Midbrain (tissue), 1 donor: Measurements from ENCODE around the gene CEP72.
"Not testable (repeated sequence)": the region's sequence is repeated elsewhere in the genome, so short reads cannot be mapped to it uniquely, and the experiment has no call there.

Source experiments
- DNase-seq: peaks from one replicate; lab custom pipeline; 2025; lab: John Stamatoyannopoulos, UW

Gene CEP72

GRCh38 chr5:673161-673830 is 61.2 kb downstream of the CEP72 start:
- DNase-seq: no peak

GRCh38 chr5:673831-674629 is 61.9 kb downstream of the CEP72 start:
- DNase-seq: no peak

GRCh38 chr5:674630-675011 is 62.5 kb downstream of the CEP72 start:
- DNase-seq: no peak

- no peak for DNase-seq
These were observed 63.2 kb downstream of the CEP72 start for GRCh38 chr5:675111-675870.

- DNase-seq: no peak
These were observed 63.9 kb downstream of the CEP72 start for GRCh38 chr5:675871-676698.

- DNase-seq: no peak
These were observed 64.5 kb downstream of the CEP72 start for GRCh38 chr5:676699-677076.

- DNase-seq: no peak
These were observed 65.3 kb downstream of the CEP72 start for GRCh38 chr5:677131-678101.

- DNase-seq: not testable (repeated sequence)
These were observed 66.4 kb downstream of the CEP72 start for GRCh38 chr5:678521-678920.

- DNase-seq: not testable (repeated sequence)
These were observed 67.2 kb downstream of the CEP72 start for GRCh38 chr5:679166-679895.

GRCh38 chr5:680118-680795 is 68.1 kb downstream of the CEP72 start:
- not testable (repeated sequence) for DNase-seq

- DNase-seq: not testable (repeated sequence)
These were observed 68.7 kb downstream of the CEP72 start for GRCh38 chr5:680836-681235.

- not testable (repeated sequence) for DNase-seq
These were observed 69.4 kb downstream of the CEP72 start for GRCh38 chr5:681317-682191.

- DNase-seq: not testable (repeated sequence)
These were observed 70.1 kb downstream of the CEP72 start for GRCh38 chr5:682216-682615.

GRCh38 chr5:682651-683358 is 70.7 kb downstream of the CEP72 start:
- DNase-seq: not testable (repeated sequence)

GRCh38 chr5:683551-684481 is 71.7 kb downstream of the CEP72 start:
- DNase-seq: no peak

GRCh38 chr5:684751-685216 is 72.6 kb downstream of the CEP72 start:
- DNase-seq: no peak
